ENCODE measurements around the gene NLRP12. TPM values are rescaled to one million over a fixed set of nuclear protein-coding genes. Genes with fewer than 3 reads are reported as not detected.

NLRP12 gene
- polyA plus RNA-seq, 1 of the 3 experiments (the other 2 are of a cell fraction): 0.02 TPM

DNA sequence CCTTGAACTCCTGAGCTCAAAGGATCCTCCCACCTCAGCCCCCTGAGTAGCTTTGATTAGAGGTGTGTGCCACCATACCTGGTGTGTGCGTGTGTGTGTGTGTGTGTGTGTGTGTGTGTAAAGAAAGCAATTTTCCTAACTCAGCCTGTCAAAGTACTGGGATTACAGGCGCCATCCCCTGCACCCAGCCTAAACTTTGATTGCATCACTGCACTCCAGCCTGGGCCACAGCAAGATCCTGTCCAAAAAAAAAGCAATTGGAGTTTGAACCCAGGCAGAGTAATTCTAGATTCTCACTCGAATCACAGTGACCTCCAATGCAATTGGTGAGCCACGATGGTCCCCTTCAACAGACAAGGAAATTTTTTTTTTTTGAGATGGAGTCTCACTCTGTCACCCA is 29.1 kb downstream of the NLRP12 start:
- Histone ChIP-seq H3K27ac (ENCODE audit: low read depth in 2 of 2, low read length in 1 of 2) (no peak overlapping the region), H3F3A (replicated peaks; ENCODE audit: insufficient read depth) (no peaks in the 10 kb centered on the region), H3K27me3 (ENCODE audit: insufficient read depth) (peaks cover 46% of the 10 kb centered on the region), H2AFZ (ENCODE audit: low read depth) (no peak overlapping the region), H4K20me1 (ENCODE audit: insufficient read depth) (no peaks in the 10 kb centered on the region), H3K9me3 (no peaks in the 10 kb centered on the region), H3K79me2 (ENCODE audit: insufficient read depth) (no peaks in the 10 kb centered on the region), H3K4me3 (ENCODE audit: low read depth in 2 of 2, low read length in 1 of 2) (no peak overlapping the region), H3K9ac (no peak overlapping the region), H3K4me2 (no peak overlapping the region), H3K9me2 (no peaks in the 10 kb centered on the region), H3K36me3 (replicated peaks in 1 of 2; ENCODE audit: control insufficient read depth in 1 of 2, insufficient read depth in 2 of 2, low read length in 1 of 2) (no peaks in the 10 kb centered on the region), H3K4me1 (ENCODE audit: control insufficient read depth in 1 of 2, insufficient read depth in 2 of 2, low read depth in 1 of 2, low read length in 1 of 2) (no peaks in the 10 kb centered on the region)
- ChIA-PET POLR2A (no interaction called here), CTCF (interaction anchor here (1.4 to 2.6 kb wide), 2 partner anchors 35 to 235 kb away, joined by 4 to 7 read pairs; no protein-coding TSS in a partner anchor)
- WGBS (ENCODE audit: low lambda C conversion rate): 0% methylated on average over 3 of the region's 4 CpGs
- DNase-seq: no peak
- TF ChIP-seq EP300 (IDR thresholded peaks at IDR 0.05; ENCODE audit: borderline replicate concordance in 1 of 2, low read depth in 1 of 2, low read length in 1 of 2) (no peak), FOXM1 (IDR thresholded peaks at IDR 0.05; ENCODE audit: low read depth) (no peak), EZH2phosphoT487 (IDR thresholded peaks at IDR 0.05; ENCODE audit: borderline replicate concordance, low read depth) (no peak), YY1 (IDR thresholded peaks at IDR 0.05; ENCODE audit: low read depth) (no peak), GABPA (IDR thresholded peaks at IDR 0.05; ENCODE audit: low read depth) (no peak), FOSL2 (IDR thresholded peaks at IDR 0.05; ENCODE audit: borderline replicate concordance, low read depth) (no peak), ELF1 (IDR thresholded peaks at IDR 0.05) (no peak), RXRA (IDR thresholded peaks at IDR 0.05; ENCODE audit: borderline replicate concordance, low read depth) (no peak), SMC3 (IDR thresholded peaks at IDR 0.05; ENCODE audit: low read depth, low read length) (no peak), MXI1 (IDR thresholded peaks at IDR 0.05; ENCODE audit: low read depth, low read length) (no peak), RAD21 (IDR thresholded peaks at IDR 0.05; ENCODE audit: low read length) (no peak), TAF1 (IDR thresholded peaks at IDR 0.05; ENCODE audit: borderline replicate concordance, low read depth, low read length) (no peak), GATA2 (CRISPR knock-in tag; IDR thresholded peaks at IDR 0.05) (no peak), SIN3A (IDR thresholded peaks at IDR 0.05; ENCODE audit: borderline replicate concordance, low read depth, low read length) (no peak), IRF3 (IDR thresholded peaks at IDR 0.05; ENCODE audit: low read depth, low read length) (no peak), CTCF (IDR thresholded peaks at IDR 0.05) (no peak), NFIC (IDR thresholded peaks at IDR 0.05; ENCODE audit: borderline replicate concordance) (no peak)
- TF ChIP-seq, protein P1, sequence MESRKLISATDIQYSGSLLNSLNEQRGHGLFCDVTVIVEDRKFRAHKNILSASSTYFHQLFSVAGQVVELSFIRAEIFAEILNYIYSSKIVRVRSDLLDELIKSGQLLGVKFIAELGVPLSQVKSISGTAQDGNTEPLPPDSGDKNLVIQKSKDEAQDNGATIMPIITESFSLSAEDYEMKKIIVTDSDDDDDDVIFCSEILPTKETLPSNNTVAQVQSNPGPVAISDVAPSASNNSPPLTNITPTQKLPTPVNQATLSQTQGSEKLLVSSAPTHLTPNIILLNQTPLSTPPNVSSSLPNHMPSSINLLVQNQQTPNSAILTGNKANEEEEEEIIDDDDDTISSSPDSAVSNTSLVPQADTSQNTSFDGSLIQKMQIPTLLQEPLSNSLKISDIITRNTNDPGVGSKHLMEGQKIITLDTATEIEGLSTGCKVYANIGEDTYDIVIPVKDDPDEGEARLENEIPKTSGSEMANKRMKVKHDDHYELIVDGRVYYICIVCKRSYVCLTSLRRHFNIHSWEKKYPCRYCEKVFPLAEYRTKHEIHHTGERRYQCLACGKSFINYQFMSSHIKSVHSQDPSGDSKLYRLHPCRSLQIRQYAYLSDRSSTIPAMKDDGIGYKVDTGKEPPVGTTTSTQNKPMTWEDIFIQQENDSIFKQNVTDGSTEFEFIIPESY (IDR thresholded peaks at IDR 0.05; ENCODE audit: borderline replicate concordance, low read depth): no peak
- TF ChIP-seq, protein P2, sequence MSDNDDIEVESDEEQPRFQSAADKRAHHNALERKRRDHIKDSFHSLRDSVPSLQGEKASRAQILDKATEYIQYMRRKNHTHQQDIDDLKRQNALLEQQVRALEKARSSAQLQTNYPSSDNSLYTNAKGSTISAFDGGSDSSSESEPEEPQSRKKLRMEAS (IDR thresholded peaks at IDR 0.05; ENCODE audit: low read depth): no peak
